MM.1S (cell line): ENCODE results near the gene BCHE.

ENCODE experiments used
- DNase-seq: peaks from one replicate; pipeline ENCODE4 v3.0.0-alpha.2; 2015
- H2AFZ ChIP-seq: fragments of 300-600 bp; sonication (generic); 2 replicates; pipeline ENCODE4 v1.6.0; 2016; ENCODE audit warnings: antibody characterized with exemption, low read length
- H3F3A ChIP-seq: fragments of 300-600 bp; sonication (generic); 2 replicates; pipeline ENCODE4 v1.6.1; 2016; ENCODE audit warnings: mild to moderate bottlenecking, antibody characterized with exemption, low read length, moderate library complexity, mixed read lengths; ENCODE audit not compliant: insufficient read depth
- H3K27ac ChIP-seq: fragments of 300-600 bp; sonication (generic); 2 replicates; pipeline ENCODE4 v1.5.1; 2016; ENCODE audit warnings: mild to moderate bottlenecking, low read length
- H3K27me3 ChIP-seq: fragments of 300-600 bp; sonication (generic); replicated peaks from 2 replicates; pipeline ENCODE4 v1.6.0; 2016; ENCODE audit warnings: low read length; ENCODE audit not compliant: insufficient read depth
- H3K36me3 ChIP-seq: fragments of 300-600 bp; sonication (generic); replicated peaks from 2 replicates; pipeline ENCODE4 v1.6.1; 2016; ENCODE audit warnings: mild to moderate bottlenecking, low read length, mixed read lengths; ENCODE audit not compliant: insufficient read depth
- H3K4me1 ChIP-seq: fragments of 300-600 bp; sonication (generic); 2 replicates; pipeline ENCODE4 v1.6.1; 2016; ENCODE audit warnings: low read length, mixed read lengths
- H3K4me2 ChIP-seq: fragments of 300-600 bp; sonication (generic); 2 replicates; pipeline ENCODE4 v1.6.0; 2016; ENCODE audit warnings: low read depth, low read length
- H3K4me3 ChIP-seq: fragments of 300-600 bp; sonication (generic); 2 replicates; pipeline ENCODE4 v1.5.1; 2016; ENCODE audit warnings: low read length, mixed read lengths
- H3K79me2 ChIP-seq: fragments of 300-600 bp; sonication (generic); 2 replicates; pipeline ENCODE4 v1.6.1; 2016; ENCODE audit warnings: mixed run types, low read length, mixed read lengths
- H3K9ac ChIP-seq: fragments of 300-600 bp; sonication (generic); 2 replicates; pipeline ENCODE4 v1.6.1; 2016; ENCODE audit warnings: low read length, mixed read lengths
- H3K9me2 ChIP-seq: fragments of 300-600 bp; sonication (generic); replicated peaks from 2 replicates; pipeline ENCODE4 v1.6.1; 2016; ENCODE audit warnings: mild to moderate bottlenecking, low read length, mixed read lengths; ENCODE audit not compliant: insufficient read depth
- H3K9me3 ChIP-seq: fragments of 300-600 bp; sonication (generic); replicated peaks from 2 replicates; pipeline ENCODE4 v1.6.1; 2016; ENCODE audit warnings: mild to moderate bottlenecking, low read length, mixed read lengths; ENCODE audit not compliant: insufficient read depth
- H4K20me1 ChIP-seq: fragments of 300-600 bp; sonication (generic); 2 replicates; pipeline ENCODE4 v1.6.1; 2016; ENCODE audit warnings: mild to moderate bottlenecking, low read length, moderate library complexity, mixed read lengths; ENCODE audit not compliant: insufficient read depth
- CTCF ChIP-seq: fragments of 300-600 bp; sonication (generic); IDR thresholded peaks from 2 replicates; pipeline ENCODE4 v1.5.1; 2016; ENCODE audit warnings: antibody characterized with exemption, low read length, mixed read lengths
- EZH2 ChIP-seq: fragments of 300-600 bp; sonication (generic); optimal IDR thresholded peaks from 2 replicates; pipeline ENCODE3; 2017; ENCODE audit warnings: low read depth, mild to moderate bottlenecking, antibody characterized with exemption, low read length, mixed read lengths
- EZH2phosphoT487 ChIP-seq: fragments of 300-600 bp; sonication (generic); IDR thresholded peaks from 2 replicates; pipeline ENCODE4 v1.6.1; 2018; ENCODE audit warnings: antibody characterized with exemption, low read length

BCHE gene

GRCh38 chr3:165748094-165748493 lies 89.1 kb downstream of the BCHE start:
- Histone ChIP-seq H3K27ac (no peak overlapping the region), H3K36me3 (no peaks in the 10 kb centered on the region), H3K9me2 (no peaks in the 10 kb centered on the region), H3K9ac (no peak overlapping the region), H3K4me3 (no peak overlapping the region), H3K79me2 (no peaks in the 10 kb centered on the region), H3K4me1 (no peaks in the 10 kb centered on the region), H3K9me3 (no peaks in the 10 kb centered on the region), H3K27me3 (no peaks in the 10 kb centered on the region), H3F3A (no peaks in the 10 kb centered on the region), H4K20me1 (no peaks in the 10 kb centered on the region), H3K4me2 (no peak overlapping the region), H2AFZ (no peak overlapping the region)
- no peak for TF ChIP-seq EZH2phosphoT487
- TF ChIP-seq CTCF = no peak
- no peak for TF ChIP-seq EZH2
- no peak for DNase-seq

DNA sequence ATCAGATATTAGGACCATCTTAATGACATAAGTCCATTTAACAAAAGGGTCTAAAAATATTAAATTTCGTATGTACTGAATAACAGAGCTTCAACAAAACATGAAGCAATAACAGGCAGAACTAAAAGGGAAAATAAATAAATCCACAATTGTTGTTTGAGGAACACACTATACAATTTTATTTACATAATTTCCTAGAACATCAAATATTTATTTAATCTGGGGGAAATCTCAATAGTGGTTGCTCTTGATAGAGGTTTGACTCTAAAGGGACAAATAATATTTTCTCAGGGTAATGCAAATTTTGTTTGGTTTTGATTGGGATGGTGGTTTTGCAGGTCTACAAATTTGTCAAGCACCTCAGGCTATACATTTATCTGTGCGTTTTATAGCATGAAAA lies 90.3 kb downstream of the BCHE start:
- Histone ChIP-seq H3K27me3 (no peaks in the 10 kb centered on the region), H3K36me3 (no peaks in the 10 kb centered on the region), H3K4me3 (no peak overlapping the region), H3K9me3 (no peaks in the 10 kb centered on the region), H3K79me2 (no peaks in the 10 kb centered on the region), H2AFZ (no peak overlapping the region), H3K9me2 (no peaks in the 10 kb centered on the region), H3K27ac (no peak overlapping the region), H3F3A (no peaks in the 10 kb centered on the region), H4K20me1 (no peaks in the 10 kb centered on the region), H3K9ac (no peak overlapping the region), H3K4me1 (no peaks in the 10 kb centered on the region), H3K4me2 (no peak overlapping the region)
- TF ChIP-seq EZH2 (no peak), CTCF (no peak), EZH2phosphoT487 (no peak)
- DNase-seq = no peak

DNA sequence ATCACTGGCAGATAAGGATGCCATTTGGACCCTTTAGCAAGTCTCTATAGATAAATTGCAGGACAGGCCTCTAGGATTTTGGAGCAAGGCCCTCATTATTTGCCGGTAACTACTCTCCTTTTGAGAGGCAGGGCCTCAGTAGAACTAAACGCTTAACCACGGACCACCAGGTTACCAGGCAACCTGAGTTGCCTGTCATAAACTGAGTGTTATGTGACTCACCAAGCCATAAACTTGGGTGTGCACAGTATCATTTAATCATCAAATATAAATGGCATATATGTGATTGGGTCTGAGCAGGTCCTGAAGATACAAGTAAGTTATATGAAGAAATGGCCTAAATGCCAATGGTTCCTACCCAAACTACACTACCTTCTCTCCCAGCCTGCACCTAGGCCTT lies 93.2 kb downstream of the BCHE start:
- Histone ChIP-seq H3K79me2 (no peaks in the 10 kb centered on the region), H3K27ac (no peak overlapping the region), H3K4me3 (no peak overlapping the region), H3K36me3 (no peaks in the 10 kb centered on the region), H3K9me2 (no peaks in the 10 kb centered on the region), H3K9ac (no peak overlapping the region), H3K9me3 (no peaks in the 10 kb centered on the region), H3K4me2 (no peak overlapping the region), H2AFZ (no peak overlapping the region), H3F3A (no peaks in the 10 kb centered on the region), H4K20me1 (no peaks in the 10 kb centered on the region), H3K4me1 (no peaks in the 10 kb centered on the region), H3K27me3 (no peaks in the 10 kb centered on the region)
- no peak for DNase-seq
- no peak for TF ChIP-seq EZH2
- TF ChIP-seq EZH2phosphoT487 = no peak
- TF ChIP-seq CTCF = no peak
